Neuronal stem cell (in vitro differentiated cells): ENCODE results near the gene YBX3. TPM values are rescaled to one million over a fixed set of nuclear protein-coding genes. Genes with fewer than 3 reads are reported as not detected.

Experiments
- DNase-seq: peaks from one replicate; pipeline ENCODE4 v3.0.0-alpha.2; 2013; ENCODE audit warnings: low spot score
- H2AFZ ChIP-seq: one replicate; pipeline ENCODE4 v1.6.1; 2013; ENCODE audit warnings: mild to moderate bottlenecking, low read length, inconsistent platforms
- H2AK5ac ChIP-seq: 2 replicates; pipeline ENCODE4 v1.6.1; 2013; ENCODE audit warnings: low read depth, mild to moderate bottlenecking, inconsistent platforms, low read length, moderate library complexity, mixed read lengths
- H2BK120ac ChIP-seq: 2 replicates; pipeline ENCODE4 v1.6.1; 2013; ENCODE audit warnings: low read depth, mild to moderate bottlenecking, inconsistent platforms, low read length, moderate library complexity, mixed read lengths
- H2BK12ac ChIP-seq: one replicate; pipeline ENCODE4 v1.6.1; 2013; ENCODE audit warnings: low read length, inconsistent platforms
- H2BK15ac ChIP-seq: 2 replicates; pipeline ENCODE4 v1.6.1; 2013; ENCODE audit warnings: mild to moderate bottlenecking, low read length, inconsistent platforms, mixed read lengths
- H2BK5ac ChIP-seq: one replicate; pipeline ENCODE4 v1.6.1; 2013; ENCODE audit warnings: inconsistent platforms, mild to moderate bottlenecking, low read length, moderate library complexity
- H3K14ac ChIP-seq: one replicate; pipeline ENCODE4 v1.6.1; 2013; ENCODE audit warnings: low read length, inconsistent platforms
- H3K18ac ChIP-seq: 2 replicates; pipeline ENCODE4 v1.6.1; 2013; ENCODE audit warnings: low read length, inconsistent platforms
- H3K23ac ChIP-seq: 2 replicates; pipeline ENCODE4 v1.6.1; 2013; ENCODE audit warnings: low read depth, mild to moderate bottlenecking, mixed read lengths, low read length, inconsistent platforms; ENCODE audit not compliant: poor library complexity
- H3K27ac ChIP-seq: replicated peaks from 3 replicates; pipeline ENCODE4 v1.5.1; 2013; ENCODE audit warnings: low read length, inconsistent platforms
- H3K27me3 ChIP-seq, 3 experiments: 2 replicates each; pipeline ENCODE4 v1.6.1; 2013; ENCODE audit warnings: low read length in 3 of 3, mild to moderate bottlenecking in 2 of 3, inconsistent platforms in 1 of 3, low read depth in 1 of 3, mixed read lengths in 1 of 3, moderate library complexity in 1 of 3; ENCODE audit not compliant: control insufficient read depth in 3 of 3, insufficient read depth in 3 of 3
- H3K36me3 ChIP-seq, 2 donors: replicated peaks in 1 of 2; 2 replicates each; pipeline ENCODE4 v1.6.1; 2013; ENCODE audit warnings: low read length in 2 of 2; ENCODE audit not compliant: control insufficient read depth in 2 of 2, insufficient read depth in 2 of 2
- H3K4ac ChIP-seq: 2 replicates; pipeline ENCODE4 v1.6.1; 2013; ENCODE audit warnings: inconsistent platforms, mild to moderate bottlenecking, low read length, moderate library complexity
- H3K4me1 ChIP-seq, 2 donors: 1 replicate in 1 of 2; 2 replicates in 1 of 2; pipeline ENCODE4 v1.6.1; 2013; ENCODE audit warnings: low read length in 2 of 2, low read depth in 1 of 2; ENCODE audit not compliant: control insufficient read depth in 2 of 2, insufficient read depth in 1 of 2
- H3K4me2 ChIP-seq: one replicate; pipeline ENCODE4 v1.6.1; 2013; ENCODE audit warnings: mild to moderate bottlenecking, low read length, inconsistent platforms; ENCODE audit not compliant: insufficient read depth, poor library complexity, severe bottlenecking
- H3K4me3 ChIP-seq, 2 donors: 2 replicates each; pipeline ENCODE4 v1.5.1; 2013; ENCODE audit warnings: low read length in 2 of 2, mild to moderate bottlenecking in 2 of 2, inconsistent platforms in 1 of 2, moderate library complexity in 1 of 2
- H3K79me1 ChIP-seq: one replicate; pipeline ENCODE4 v1.6.1; 2013; ENCODE audit warnings: low read depth, mild to moderate bottlenecking, inconsistent platforms, low read length, moderate library complexity
- H3K9ac ChIP-seq: one replicate; pipeline ENCODE4 v1.6.1; 2013; ENCODE audit warnings: mild to moderate bottlenecking, low read depth, low read length, inconsistent platforms; ENCODE audit not compliant: poor library complexity
- H3K9me3 ChIP-seq, 2 donors: replicated peaks in 1 of 2; 2 replicates each; pipeline versions ENCODE3 to v1.6.1; 2013; ENCODE audit warnings: low read length in 2 of 2, mild to moderate bottlenecking in 2 of 2, inconsistent platforms in 1 of 2, low read depth in 1 of 2, mixed read lengths in 1 of 2, moderate library complexity in 1 of 2; ENCODE audit not compliant: control insufficient read depth in 2 of 2, insufficient read depth in 1 of 2
- H4K8ac ChIP-seq: one replicate; pipeline ENCODE4 v1.6.1; 2013; ENCODE audit warnings: low read depth, mild to moderate bottlenecking, inconsistent platforms, low read length, moderate library complexity
- H4K91ac ChIP-seq: one replicate; pipeline ENCODE4 v1.6.1; 2013; ENCODE audit warnings: low read length, low read depth, mild to moderate bottlenecking, inconsistent platforms; ENCODE audit not compliant: poor library complexity
- WGBS, 2 donors: extraction: QIAGEN DNeasy Blood & Tissue Kit; methylation state at CpG; one replicate each; pipeline ENCODE4 v1.1.7; 2013; ENCODE audit warnings: missing lambda C conversion rate in 2 of 2, mixed read lengths in 1 of 2; ENCODE audit not compliant: insufficient read length in 2 of 2, insufficient replicate concordance in 1 of 2; ENCODE audit errors: extremely low coverage in 2 of 2; 5-methylcytosine and 5-hydroxymethylcytosine counted together
- polyA plus RNA-seq, 2 experiments: library from polyadenylated mRNA; stranded (reverse); fragments of 200-250 nt; gene quantifications; one replicate each; pipeline ENCODE4 v1.2.3, GENCODE V29; 2013

Gene YBX3
- polyA plus RNA-seq (2013, experiment 1 of 2), result 260 TPM
- 265 TPM for polyA plus RNA-seq (2013, experiment 2 of 2)

GRCh38 chr12:10722905-10723746 is at the start of gene YBX3:
Gene YBX3 (minus strand): TSS chr12:10723323. CDS start chr12:10723111, 212 bp downstream.
- Histone ChIP-seq H3K18ac (peak within 1 kb of the TSS; percentile 78), H3K9ac (peak within 1 kb of the TSS; percentile 96), H4K91ac (no peak within 1 kb of the TSS), H3K4ac (no peak within 1 kb of the TSS), H3K79me1 (peaks cover 2% of the 10 kb centered on the region), H3K23ac (peak within 1 kb of the TSS; percentile 95), H2AK5ac (no peak within 1 kb of the TSS), H4K8ac (no peak within 1 kb of the TSS), H3K14ac (peak within 1 kb of the TSS; percentile 31), H2BK15ac (peak within 1 kb of the TSS; percentile 31), H2BK120ac (no peak within 1 kb of the TSS), H3K27ac (peak within 1 kb of the TSS; percentile 76), H3K36me3 (no peaks in the 10 kb centered on the region), H3K9me3 (no peaks in the 10 kb centered on the region), H3K27me3 (peaks cover 0 to 42% (median 0%) of the 10 kb centered on the region in 3 experiments), H3K4me1 (peaks cover 6 to 7% of the 10 kb centered on the region in 2 donors), H2BK12ac (no peak within 1 kb of the TSS), H2BK5ac (peak within 1 kb of the TSS; percentile 31), H3K4me3 (peak within 1 kb of the TSS; percentile 67 to 92), H2AFZ (peak within 1 kb of the TSS; percentile 88), H3K4me2 (peak within 1 kb of the TSS; percentile 72)
- peak; percentile 76 for DNase-seq
- no CpG with 5 or more reads among the region's 95 CpGs for WGBS, 2 donors

GRCh38 chr12:10771132-10771733 is 48.1 kb upstream of the YBX3 start:
- Histone ChIP-seq H3K4ac (no peak overlapping the region), H2BK5ac (no peak overlapping the region), H3K27ac (no peak overlapping the region), H2AK5ac (no peak overlapping the region), H2BK120ac (no peak overlapping the region), H3K79me1 (no peaks in the 10 kb centered on the region), H2BK15ac (no peak overlapping the region), H4K91ac (no peak overlapping the region), H3K36me3 (no peaks in the 10 kb centered on the region), H3K4me1 (no peaks in the 10 kb centered on the region), H3K18ac (no peak overlapping the region), H3K23ac (no peak overlapping the region), H3K14ac (no peak overlapping the region), H2AFZ (no peak overlapping the region), H3K9ac (no peak overlapping the region), H4K8ac (no peak overlapping the region), H3K4me2 (no peak overlapping the region), H3K27me3 (peaks cover 0 to 28% (median 0%) of the 10 kb centered on the region in 3 experiments), H2BK12ac (no peak overlapping the region), H3K9me3 (no peaks in the 10 kb centered on the region), H3K4me3 (no peak overlapping the region)
- no CpG with 5 or more reads among the region's 1 CpG for WGBS, 2 donors
- peak; percentile 4 for DNase-seq

- Histone ChIP-seq H2BK120ac (no peak overlapping the region), H3K18ac (no peak overlapping the region), H2BK15ac (no peak overlapping the region), H3K4me1 (no peaks in the 10 kb centered on the region), H3K9me3 (peaks cover 3 to 4% of the 10 kb centered on the region in 2 donors), H3K14ac (no peak overlapping the region), H3K36me3 (no peaks in the 10 kb centered on the region), H3K23ac (no peak overlapping the region), H4K8ac (no peak overlapping the region), H3K27me3 (no peaks in the 10 kb centered on the region), H4K91ac (no peak overlapping the region), H3K4me2 (no peak overlapping the region), H3K9ac (no peak overlapping the region), H3K27ac (no peak overlapping the region), H2AK5ac (no peak overlapping the region), H3K79me1 (no peaks in the 10 kb centered on the region), H2AFZ (no peak overlapping the region), H2BK12ac (no peak overlapping the region), H3K4ac (no peak overlapping the region), H2BK5ac (no peak overlapping the region), H3K4me3 (no peak overlapping the region)
- WGBS, 2 donors, result 100% methylated on average over 1 of the region's 2 CpGs
- DNase-seq, result no peak
Measured at GRCh38 chr12:10759657-10760056, 36.5 kb upstream of the YBX3 start.

- no peak overlapping the region for H2BK15ac ChIP-seq
- H3K27ac ChIP-seq, result no peak overlapping the region
- no peak overlapping the region for H3K4me3 ChIP-seq
- H3K14ac ChIP-seq, result no peak overlapping the region
- no peaks in the 10 kb centered on the region for H3K36me3 ChIP-seq
- no peak overlapping the region for H3K23ac ChIP-seq
- H2AK5ac ChIP-seq, result no peak overlapping the region
- WGBS, 2 donors, result no CpG with 5 or more reads among the region's 4 CpGs
- peaks cover 0 to 12% (median 0%) of the 10 kb centered on the region in 3 experiments for H3K27me3 ChIP-seq
- H4K8ac ChIP-seq, result no peak overlapping the region
- no peaks in the 10 kb centered on the region for H3K4me1 ChIP-seq
- no peak overlapping the region for H3K4me2 ChIP-seq
- no peak overlapping the region for H3K4ac ChIP-seq
- no peak overlapping the region for H3K9ac ChIP-seq
- H2AFZ ChIP-seq, result no peak overlapping the region
- no peak overlapping the region for H4K91ac ChIP-seq
- H3K9me3 ChIP-seq, result peaks cover 3 to 4% of the 10 kb centered on the region in 2 donors
- DNase-seq, result no peak
- H2BK5ac ChIP-seq, result no peak overlapping the region
- H3K79me1 ChIP-seq, result no peaks in the 10 kb centered on the region
- H3K18ac ChIP-seq, result no peak overlapping the region
- H2BK120ac ChIP-seq, result no peak overlapping the region
- H2BK12ac ChIP-seq, result no peak overlapping the region
Measured at GRCh38 chr12:10756194-10756593, 33.1 kb upstream of the YBX3 start.
